Progenitor cell of endocrine pancreas (in vitro differentiated cells): ENCODE measurements around the gene CTNNA2. TPM values are rescaled to one million over a fixed set of nuclear protein-coding genes. Genes with fewer than 3 reads are reported as not detected.

Source experiments
- DNase-seq: peaks from one replicate; pipeline ENCODE4 v3.0.0; 2021; ENCODE audit warnings: low spot score; ENCODE audit not compliant: unreplicated experiment
- H3K27ac Mint-ChIP-seq: 2 replicates; pipeline ENCODE4 v1.8.0; 2021; ENCODE audit warnings: mild to moderate bottlenecking, moderate library complexity, mixed read lengths
- H3K27me3 Mint-ChIP-seq: 2 replicates; pipeline ENCODE4 v1.8.0; 2021; ENCODE audit warnings: mixed read lengths
- H3K36me3 Mint-ChIP-seq: 2 replicates; pipeline ENCODE4 v1.8.0; 2022; ENCODE audit warnings: mixed read lengths; ENCODE audit not compliant: insufficient read depth
- H3K4me1 Mint-ChIP-seq: 2 replicates; pipeline ENCODE4 v1.8.0; 2021; ENCODE audit warnings: low read depth, mixed read lengths
- H3K4me3 Mint-ChIP-seq: 2 replicates; pipeline ENCODE4 v1.8.0; 2021; ENCODE audit warnings: low read depth, mild to moderate bottlenecking, moderate library complexity, mixed read lengths
- H3K9me3 Mint-ChIP-seq: 2 replicates; pipeline ENCODE4 v1.8.0; 2021; ENCODE audit warnings: low read depth, mixed read lengths
- CTCF ChIP-seq: fragments of 200-600 bp; sonication (generic); IDR thresholded peaks from one replicate; pipeline ENCODE4 v1.5.0; 2021; ENCODE audit warnings: antibody characterized with exemption, mild to moderate bottlenecking; ENCODE audit not compliant: unreplicated experiment
- total RNA-seq: library from RNA; stranded (reverse); gene quantifications from 2 replicates; pipeline ENCODE4 v1.2.1, GENCODE V29; 2021

Gene CTNNA2
- total RNA-seq, 1 donor from 2014 or later, result 10.2 TPM

- no peak for DNase-seq
- H3K36me3 Mint-ChIP-seq, result no peaks in the 10 kb centered on the region
- no peak overlapping the region for H3K27ac Mint-ChIP-seq
- no peaks in the 10 kb centered on the region for H3K9me3 Mint-ChIP-seq
- no peak for TF ChIP-seq CTCF
- no peaks in the 10 kb centered on the region for H3K27me3 Mint-ChIP-seq
- H3K4me3 Mint-ChIP-seq, result no peak overlapping the region
- peaks cover 3% of the 10 kb centered on the region for H3K4me1 Mint-ChIP-seq
Measured at GRCh38 chr2:79936715-79937114, 423.9 kb downstream of the CTNNA2 start.

GRCh38 chr2:79938648-79939047, 425.8 kb downstream of the CTNNA2 start:
- H3K27ac Mint-ChIP-seq, result no peak overlapping the region
- H3K36me3 Mint-ChIP-seq, result no peaks in the 10 kb centered on the region
- TF ChIP-seq CTCF, result no peak
- no peaks in the 10 kb centered on the region for H3K27me3 Mint-ChIP-seq
- no peak overlapping the region for H3K4me3 Mint-ChIP-seq
- peaks cover 3% of the 10 kb centered on the region for H3K4me1 Mint-ChIP-seq
- DNase-seq, result no peak
- no peaks in the 10 kb centered on the region for H3K9me3 Mint-ChIP-seq

- Mint-ChIP-seq H3K4me3 (no peak overlapping the region), H3K4me1 (peaks cover 3% of the 10 kb centered on the region), H3K9me3 (no peaks in the 10 kb centered on the region), H3K36me3 (no peaks in the 10 kb centered on the region), H3K27ac (no peak overlapping the region), H3K27me3 (no peaks in the 10 kb centered on the region)
- no peak for TF ChIP-seq CTCF
- no peak for DNase-seq
Measured at GRCh38 chr2:79940364-79940763, 427.5 kb downstream of the CTNNA2 start.

- Mint-ChIP-seq H3K4me3 (no peak overlapping the region), H3K4me1 (peaks cover 2% of the 10 kb centered on the region), H3K27me3 (no peaks in the 10 kb centered on the region), H3K9me3 (no peaks in the 10 kb centered on the region), H3K27ac (no peak overlapping the region), H3K36me3 (no peaks in the 10 kb centered on the region)
- no peak for TF ChIP-seq CTCF
- DNase-seq, result no peak
Measured at GRCh38 chr2:79941179-79941578, 428.3 kb downstream of the CTNNA2 start.

- no peak for DNase-seq
- Mint-ChIP-seq H3K4me3 (no peak overlapping the region), H3K9me3 (no peaks in the 10 kb centered on the region), H3K27me3 (no peaks in the 10 kb centered on the region), H3K27ac (no peak overlapping the region), H3K4me1 (no peaks in the 10 kb centered on the region), H3K36me3 (no peaks in the 10 kb centered on the region)
- TF ChIP-seq CTCF, result no peak
Measured at GRCh38 chr2:79944205-79944604, 431.4 kb downstream of the CTNNA2 start.
